ENCODE measurements around the gene DYRK1A.

DYRK1A gene

DNA sequence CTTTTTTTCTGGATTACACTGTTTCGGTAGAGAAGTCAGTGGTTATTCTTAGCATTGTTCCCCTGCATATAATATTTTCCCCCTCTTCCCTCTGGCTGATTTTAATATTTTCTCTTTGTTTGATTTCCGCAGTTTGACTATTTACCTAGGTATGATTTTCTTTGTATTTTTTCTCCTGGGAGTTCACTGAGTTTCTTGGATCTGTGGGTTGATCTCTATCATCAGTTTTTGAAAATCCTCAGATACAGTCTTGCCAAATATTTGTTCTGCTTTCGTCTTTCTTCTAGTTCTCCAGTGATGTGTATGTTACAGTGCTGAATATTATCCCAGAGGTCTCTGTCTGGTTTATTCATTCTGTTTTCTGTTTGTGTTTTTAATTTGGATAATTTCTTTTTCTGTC lies 136.4 kb downstream of the DYRK1A start:
- Histone ChIP-seq H3K9ac (ENCODE audit: low read length) (no peak overlapping the region), H3K27me3 (ENCODE audit: control insufficient read depth, insufficient read depth, low read length) (no peaks in the 10 kb centered on the region), H3K4me3 (ENCODE audit: low read length) (no peak overlapping the region), H3K36me3 (ENCODE audit: control insufficient read depth, insufficient read depth, low read length) (peaks cover 21% of the 10 kb centered on the region), H3K27ac (ENCODE audit: low read depth, low read length) (no peak overlapping the region), H3K4me1 (ENCODE audit: control insufficient read depth, insufficient read depth, low read length) (no peaks in the 10 kb centered on the region)

DNA sequence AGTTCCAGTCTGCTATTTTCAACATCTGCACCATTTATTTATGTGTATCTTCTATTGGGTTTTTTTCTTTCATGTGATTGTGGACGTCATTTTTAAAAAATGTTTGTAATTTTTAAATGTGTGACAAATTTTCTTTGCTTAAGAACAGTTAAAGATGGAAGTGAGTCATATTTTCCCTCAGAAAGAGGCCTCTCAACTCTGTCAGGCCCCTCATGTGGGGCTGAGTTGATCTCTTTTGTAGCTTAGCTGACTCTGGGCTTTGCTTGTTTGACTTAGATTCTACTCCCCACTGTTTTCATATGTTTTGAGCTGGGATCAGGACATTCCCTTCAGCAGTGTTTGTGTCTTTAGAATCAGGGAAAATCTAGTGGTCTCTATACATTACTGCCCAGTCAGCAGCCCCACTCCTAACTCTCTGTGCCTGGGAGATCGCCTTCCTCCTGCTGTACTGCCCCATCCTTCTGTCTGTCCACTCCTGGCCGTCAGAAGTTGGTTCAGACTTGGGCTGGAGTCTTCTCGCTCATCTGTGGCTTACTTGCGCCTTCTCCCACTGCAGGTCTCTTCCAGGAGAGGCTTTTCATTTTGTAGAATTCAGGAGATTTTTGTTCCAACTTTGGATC lies 137.4 kb downstream of the DYRK1A start:
- Histone ChIP-seq H3K27ac (ENCODE audit: low read depth, low read length) (no peak overlapping the region), H3K4me1 (ENCODE audit: control insufficient read depth, insufficient read depth, low read length) (no peaks in the 10 kb centered on the region), H3K4me3 (ENCODE audit: low read length) (no peak overlapping the region), H3K36me3 (ENCODE audit: control insufficient read depth, insufficient read depth, low read length) (peaks cover 28% of the 10 kb centered on the region), H3K27me3 (ENCODE audit: control insufficient read depth, insufficient read depth, low read length) (no peaks in the 10 kb centered on the region), H3K9ac (ENCODE audit: low read length) (no peak overlapping the region)

DNA sequence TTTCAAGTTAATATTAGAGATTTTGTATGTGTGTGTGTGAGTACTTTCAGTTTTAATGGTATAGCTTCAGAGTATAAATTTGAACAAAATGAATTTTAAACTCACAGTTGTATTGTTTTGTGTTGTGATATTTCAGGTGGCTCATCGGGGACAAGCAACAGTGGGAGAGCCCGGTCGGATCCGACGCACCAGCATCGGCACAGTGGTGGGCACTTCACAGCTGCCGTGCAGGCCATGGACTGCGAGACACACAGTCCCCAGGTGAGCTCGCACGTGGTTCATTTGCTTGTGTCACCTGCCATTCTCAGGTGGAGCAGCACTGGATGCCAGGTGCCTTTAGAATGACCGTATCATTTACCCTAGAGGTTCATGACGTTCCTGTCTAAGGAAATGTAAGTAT lies 139.4 kb downstream of the DYRK1A start:
- Histone ChIP-seq H3K4me3 (ENCODE audit: low read length) (no peak overlapping the region), H3K27me3 (ENCODE audit: control insufficient read depth, insufficient read depth, low read length) (no peaks in the 10 kb centered on the region), H3K4me1 (ENCODE audit: control insufficient read depth, insufficient read depth, low read length) (no peaks in the 10 kb centered on the region), H3K36me3 (ENCODE audit: control insufficient read depth, insufficient read depth, low read length) (peaks cover 28% of the 10 kb centered on the region), H3K27ac (ENCODE audit: low read depth, low read length) (no peak overlapping the region), H3K9ac (ENCODE audit: low read length) (no peak overlapping the region)

DNA sequence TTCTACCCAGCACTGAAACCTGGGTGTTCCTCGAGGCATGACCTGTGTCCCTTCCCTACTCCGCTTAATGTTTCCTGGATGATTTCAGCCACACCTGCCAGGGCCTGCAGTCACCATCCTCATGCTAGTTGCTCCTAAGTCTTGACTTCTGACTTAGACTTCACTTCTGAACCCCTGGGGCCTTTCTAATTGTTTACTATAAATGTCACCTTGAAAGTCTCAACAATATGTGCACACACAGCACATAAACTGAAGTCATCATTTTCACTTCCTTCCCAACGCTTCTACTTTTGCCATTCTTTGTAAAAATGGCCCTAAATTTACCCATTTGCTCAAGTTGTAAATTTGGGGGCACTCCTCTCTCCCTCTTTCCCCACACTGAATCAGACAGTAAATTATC lies 141.1 kb downstream of the DYRK1A start:
- H3K9ac ChIP-seq (ENCODE audit: low read length), result no peak overlapping the region
- H3K4me3 ChIP-seq (ENCODE audit: low read length), result no peak overlapping the region
- no peak overlapping the region for H3K27ac ChIP-seq (ENCODE audit: low read depth, low read length)
- no peaks in the 10 kb centered on the region for H3K4me1 ChIP-seq (ENCODE audit: control insufficient read depth, insufficient read depth, low read length)
- H3K36me3 ChIP-seq (ENCODE audit: control insufficient read depth, insufficient read depth, low read length), result peaks cover 32% of the 10 kb centered on the region
- no peaks in the 10 kb centered on the region for H3K27me3 ChIP-seq (ENCODE audit: control insufficient read depth, insufficient read depth, low read length)

DNA sequence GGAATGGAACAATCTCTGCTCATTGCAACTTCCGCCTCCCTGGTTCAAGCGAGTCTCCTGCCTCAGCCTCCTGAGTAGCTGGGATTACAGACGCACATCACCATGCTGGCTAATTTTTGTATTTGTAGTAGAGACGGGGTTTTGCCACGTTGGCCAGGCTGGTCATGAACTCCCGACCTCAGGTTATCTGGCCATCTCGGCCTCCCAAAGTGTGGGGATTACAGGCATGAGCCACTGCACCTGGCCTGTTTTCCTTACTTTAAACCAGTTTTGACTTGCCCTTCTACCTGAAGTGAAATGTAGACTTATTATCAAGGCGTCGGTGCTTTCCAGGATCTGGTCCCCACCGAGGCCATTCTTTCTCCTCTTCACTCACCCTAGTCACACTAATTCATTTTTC lies 141.8 kb downstream of the DYRK1A start:
- peaks cover 37% of the 10 kb centered on the region for H3K36me3 ChIP-seq (ENCODE audit: control insufficient read depth, insufficient read depth, low read length)
- no peak overlapping the region for H3K9ac ChIP-seq (ENCODE audit: low read length)
- no peaks in the 10 kb centered on the region for H3K4me1 ChIP-seq (ENCODE audit: control insufficient read depth, insufficient read depth, low read length)
- no peak overlapping the region for H3K27ac ChIP-seq (ENCODE audit: low read depth, low read length)
- H3K4me3 ChIP-seq (ENCODE audit: low read length), result no peak overlapping the region
- no peaks in the 10 kb centered on the region for H3K27me3 ChIP-seq (ENCODE audit: control insufficient read depth, insufficient read depth, low read length)

DNA sequence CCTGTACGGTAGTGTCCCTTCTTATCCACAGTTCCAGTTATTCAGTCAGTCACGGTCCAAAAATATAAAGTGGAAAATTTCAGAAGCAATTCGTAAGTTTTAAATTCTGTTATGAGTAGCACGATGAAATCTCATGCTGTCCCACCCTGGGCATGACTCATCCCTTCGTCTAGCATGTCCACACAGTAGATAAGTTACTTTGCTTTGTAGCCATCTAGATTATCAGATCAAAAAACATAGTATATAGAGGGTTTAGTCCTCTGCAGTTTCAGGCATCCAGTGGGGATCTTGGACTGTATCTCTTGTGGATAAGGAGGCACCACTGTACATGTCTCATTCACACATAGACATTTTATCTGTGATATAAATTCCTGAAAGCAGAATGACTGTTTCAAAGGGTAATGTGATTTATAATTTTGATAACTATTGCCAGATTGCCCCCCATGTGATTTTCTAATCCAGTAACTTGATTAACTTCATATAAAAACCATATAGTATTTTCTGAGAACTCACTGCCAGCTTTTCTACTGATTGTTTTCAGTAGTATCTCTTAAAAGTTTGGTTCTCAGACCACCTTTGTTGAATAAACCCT lies 143.3 kb downstream of the DYRK1A start:
- peaks cover 37% of the 10 kb centered on the region for H3K36me3 ChIP-seq (ENCODE audit: control insufficient read depth, insufficient read depth, low read length)
- no peak overlapping the region for H3K9ac ChIP-seq (ENCODE audit: low read length)
- H3K4me1 ChIP-seq (ENCODE audit: control insufficient read depth, insufficient read depth, low read length), result no peaks in the 10 kb centered on the region
- H3K4me3 ChIP-seq (ENCODE audit: low read length), result no peak overlapping the region
- H3K27ac ChIP-seq (ENCODE audit: low read depth, low read length), result no peak overlapping the region
- no peaks in the 10 kb centered on the region for H3K27me3 ChIP-seq (ENCODE audit: control insufficient read depth, insufficient read depth, low read length)

DNA sequence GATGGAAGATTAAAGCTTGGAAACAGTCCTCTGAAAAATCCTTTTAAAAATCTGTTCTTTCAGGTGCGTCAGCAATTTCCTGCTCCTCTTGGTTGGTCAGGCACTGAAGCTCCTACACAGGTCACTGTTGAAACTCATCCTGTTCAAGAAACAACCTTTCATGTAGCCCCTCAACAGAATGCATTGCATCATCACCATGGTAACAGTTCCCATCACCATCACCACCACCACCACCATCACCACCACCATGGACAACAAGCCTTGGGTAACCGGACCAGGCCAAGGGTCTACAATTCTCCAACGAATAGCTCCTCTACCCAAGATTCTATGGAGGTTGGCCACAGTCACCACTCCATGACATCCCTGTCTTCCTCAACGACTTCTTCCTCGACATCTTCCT lies 145.3 kb downstream of the DYRK1A start:
- Histone ChIP-seq H3K4me3 (ENCODE audit: low read length) (no peak overlapping the region), H3K36me3 (ENCODE audit: control insufficient read depth, insufficient read depth, low read length) (peaks cover 27% of the 10 kb centered on the region), H3K27ac (ENCODE audit: low read depth, low read length) (no peak overlapping the region), H3K4me1 (ENCODE audit: control insufficient read depth, insufficient read depth, low read length) (no peaks in the 10 kb centered on the region), H3K27me3 (ENCODE audit: control insufficient read depth, insufficient read depth, low read length) (no peaks in the 10 kb centered on the region), H3K9ac (ENCODE audit: low read length) (no peak overlapping the region)

DNA sequence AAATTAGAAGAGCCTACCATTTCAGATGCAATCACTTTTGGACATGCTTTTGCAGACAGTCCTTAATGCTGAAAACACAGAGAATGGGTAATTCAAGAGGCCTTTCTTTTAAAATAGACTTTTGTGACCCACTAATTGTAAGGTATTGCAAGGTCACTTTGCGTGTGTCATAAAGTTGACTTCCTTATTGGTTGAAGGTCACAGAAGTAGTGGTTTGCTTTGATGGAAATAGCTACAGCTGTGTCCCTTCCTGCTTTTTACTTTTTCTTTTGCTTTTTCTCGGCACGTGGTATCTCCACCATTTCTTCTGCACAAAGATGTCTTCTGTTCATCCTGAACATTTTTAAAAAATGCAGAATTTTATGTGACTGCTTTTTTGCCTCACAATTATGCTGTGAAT lies 146.8 kb downstream of the DYRK1A start:
- no peaks in the 10 kb centered on the region for H3K4me1 ChIP-seq (ENCODE audit: control insufficient read depth, insufficient read depth, low read length)
- H3K4me3 ChIP-seq (ENCODE audit: low read length), result no peak overlapping the region
- H3K27ac ChIP-seq (ENCODE audit: low read depth, low read length), result no peak overlapping the region
- H3K27me3 ChIP-seq (ENCODE audit: control insufficient read depth, insufficient read depth, low read length), result no peaks in the 10 kb centered on the region
- H3K9ac ChIP-seq (ENCODE audit: low read length), result no peak overlapping the region
- H3K36me3 ChIP-seq (ENCODE audit: control insufficient read depth, insufficient read depth, low read length), result peaks cover 12% of the 10 kb centered on the region

DNA sequence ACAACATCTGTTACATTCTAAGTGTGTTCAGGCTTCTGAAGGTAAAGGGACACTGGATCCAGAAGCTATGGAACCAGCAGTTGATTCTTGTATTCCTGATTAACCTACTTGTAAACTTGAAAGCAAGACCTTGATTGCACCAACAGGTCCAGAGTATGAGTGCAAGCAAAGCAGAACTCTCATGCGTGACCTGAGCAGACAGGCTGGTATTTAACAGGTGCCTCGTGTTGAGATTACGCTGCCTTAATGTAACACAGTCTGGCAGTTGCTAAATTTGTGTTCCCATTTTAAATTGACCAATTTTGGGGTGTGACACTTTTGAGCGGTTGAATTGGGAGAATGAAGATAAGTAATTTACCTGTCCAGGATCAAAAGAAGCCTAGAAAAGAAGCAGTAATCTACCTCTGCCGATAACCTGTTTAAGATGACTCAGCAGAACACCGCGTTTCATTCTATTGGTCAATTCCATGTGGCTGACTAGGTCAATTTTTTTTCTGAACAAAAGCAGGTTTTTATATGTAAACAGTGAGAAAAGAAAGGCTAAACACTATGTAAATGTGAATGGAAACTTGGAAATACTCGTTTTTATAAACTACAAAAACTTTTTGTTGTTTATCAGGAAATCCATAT lies 147.6 kb downstream of the DYRK1A start:
- no peaks in the 10 kb centered on the region for H3K4me1 ChIP-seq (ENCODE audit: control insufficient read depth, insufficient read depth, low read length)
- no peak overlapping the region for H3K4me3 ChIP-seq (ENCODE audit: low read length)
- no peak overlapping the region for H3K27ac ChIP-seq (ENCODE audit: low read depth, low read length)
- H3K36me3 ChIP-seq (ENCODE audit: control insufficient read depth, insufficient read depth, low read length), result peaks cover 8% of the 10 kb centered on the region
- H3K27me3 ChIP-seq (ENCODE audit: control insufficient read depth, insufficient read depth, low read length), result no peaks in the 10 kb centered on the region
- H3K9ac ChIP-seq (ENCODE audit: low read length), result no peak overlapping the region

DNA sequence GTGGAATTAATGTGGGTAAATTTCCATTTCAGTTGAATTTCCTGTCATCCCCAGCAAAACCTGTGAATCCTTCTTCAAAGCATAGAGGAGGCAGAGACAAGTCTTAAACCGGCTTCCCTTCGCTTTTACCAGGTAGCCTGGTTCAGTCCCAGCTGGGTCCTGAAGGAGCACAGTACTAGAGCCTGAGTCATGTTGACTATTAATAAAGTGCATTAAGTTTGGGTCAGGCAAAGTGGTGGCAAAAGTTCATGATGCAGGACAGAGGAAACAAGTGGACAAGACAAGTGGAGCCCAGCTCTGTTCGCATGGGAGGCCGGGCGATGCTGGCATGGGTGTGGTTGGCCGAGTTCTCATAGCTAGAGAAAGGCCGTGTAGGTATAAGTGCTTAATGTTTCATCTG lies 150.4 kb downstream of the DYRK1A start:
- Histone ChIP-seq H3K4me1 (ENCODE audit: control insufficient read depth, insufficient read depth, low read length) (no peaks in the 10 kb centered on the region), H3K4me3 (ENCODE audit: low read length) (no peak overlapping the region), H3K36me3 (ENCODE audit: control insufficient read depth, insufficient read depth, low read length) (peaks cover 7% of the 10 kb centered on the region), H3K27ac (ENCODE audit: low read depth, low read length) (no peak overlapping the region), H3K9ac (ENCODE audit: low read length) (no peak overlapping the region), H3K27me3 (ENCODE audit: control insufficient read depth, insufficient read depth, low read length) (no peaks in the 10 kb centered on the region)

DNA sequence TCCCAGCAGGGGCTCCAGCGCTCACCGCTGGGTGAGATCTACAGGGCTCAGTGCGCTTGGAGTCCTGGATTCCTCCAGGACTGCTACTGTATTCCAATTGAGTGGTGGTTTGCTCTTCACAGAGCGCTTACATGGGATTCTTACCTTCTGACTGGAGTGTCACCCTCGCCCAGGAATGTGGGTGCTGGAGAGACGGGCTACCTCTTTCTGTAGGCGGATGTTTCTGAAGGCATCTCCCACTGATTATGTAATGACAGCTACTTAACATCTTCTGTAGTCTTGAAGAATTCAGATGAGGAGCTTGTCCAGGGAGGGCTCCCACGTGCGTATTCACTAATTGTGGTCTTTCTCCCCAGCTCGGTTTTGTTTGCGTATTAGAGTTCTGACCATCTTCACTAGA lies 154.2 kb downstream of the DYRK1A start:
- Histone ChIP-seq H3K4me1 (ENCODE audit: control insufficient read depth, insufficient read depth, low read length) (no peaks in the 10 kb centered on the region), H3K27ac (ENCODE audit: low read depth, low read length) (no peak overlapping the region), H3K4me3 (ENCODE audit: low read length) (no peak overlapping the region), H3K36me3 (ENCODE audit: control insufficient read depth, insufficient read depth, low read length) (no peaks in the 10 kb centered on the region), H3K27me3 (ENCODE audit: control insufficient read depth, insufficient read depth, low read length) (no peaks in the 10 kb centered on the region), H3K9ac (ENCODE audit: low read length) (no peak overlapping the region)

DNA sequence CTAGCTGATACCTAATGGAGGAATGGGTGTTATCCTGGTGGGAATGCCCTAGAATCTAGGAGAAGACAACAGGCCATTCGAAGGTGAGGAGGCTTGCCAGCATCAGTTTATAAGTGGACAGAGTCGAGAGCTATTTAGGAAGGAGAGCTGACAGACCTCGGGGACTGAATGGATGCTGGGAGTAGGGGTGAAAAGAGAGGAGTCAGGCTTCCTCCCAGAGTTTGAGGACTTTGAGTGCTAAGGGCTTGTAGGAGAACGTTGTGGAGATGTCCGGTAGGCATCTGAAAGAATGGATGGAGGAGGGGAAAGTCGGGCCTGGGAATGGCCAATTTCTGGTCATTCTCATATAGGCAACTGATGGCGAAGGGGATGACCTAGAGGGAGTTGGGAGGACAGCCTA lies 155.1 kb downstream of the DYRK1A start:
- Histone ChIP-seq H3K27me3 (ENCODE audit: control insufficient read depth, insufficient read depth, low read length) (no peaks in the 10 kb centered on the region), H3K36me3 (ENCODE audit: control insufficient read depth, insufficient read depth, low read length) (no peaks in the 10 kb centered on the region), H3K9ac (ENCODE audit: low read length) (no peak overlapping the region), H3K4me1 (ENCODE audit: control insufficient read depth, insufficient read depth, low read length) (no peaks in the 10 kb centered on the region), H3K27ac (ENCODE audit: low read depth, low read length) (no peak overlapping the region), H3K4me3 (ENCODE audit: low read length) (no peak overlapping the region)
